Activated T-cell treated with anti-CD3 and anti-CD28 coated beads for 48 hours (primary cell): ENCODE results near the gene C20orf204.

Source experiments
- DNase-seq: peaks from one replicate; pipeline ENCODE4 v3.0.0-alpha.2; 2020; ENCODE audit warnings: low read depth

C20orf204 gene

DNA sequence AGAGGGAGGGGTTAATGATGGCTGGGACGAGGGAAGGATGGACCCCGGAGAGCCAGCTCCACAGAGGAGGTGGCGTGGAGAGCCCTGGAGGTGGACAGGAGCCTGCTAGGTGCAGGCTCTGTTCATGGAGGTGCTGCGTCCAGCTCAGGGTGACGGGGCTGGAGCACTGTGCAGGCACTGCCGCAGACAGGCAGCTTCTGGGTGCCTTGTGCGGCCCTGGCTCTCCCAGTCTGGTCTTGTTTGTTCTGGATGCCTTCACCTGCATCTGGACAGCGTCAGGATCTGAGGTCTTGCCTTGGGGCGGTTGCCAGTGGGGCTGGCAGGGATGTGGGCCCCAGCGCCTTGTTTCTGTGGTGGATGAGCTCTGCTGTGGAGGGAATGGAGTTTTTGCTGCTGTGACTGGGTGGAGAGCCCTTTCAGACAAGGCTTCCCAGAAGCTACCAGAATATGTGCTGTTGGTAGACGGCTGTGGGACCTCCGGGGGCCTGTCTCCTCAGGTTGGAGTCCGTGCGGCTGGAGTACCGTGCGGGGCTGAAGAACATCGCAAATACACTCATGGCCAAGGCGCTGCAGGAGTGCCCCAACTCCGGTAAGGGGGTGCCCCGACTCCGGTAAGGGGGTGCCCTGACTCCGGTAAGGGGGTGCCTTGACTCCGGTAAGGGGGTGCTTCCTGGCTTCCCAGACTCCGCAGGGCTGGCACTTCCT lies 7.8 kb upstream of the C20orf204 start:
- no peak for DNase-seq

- no peak for DNase-seq
Observed at GRCh38 chr20:64029293-64030117, 6.5 kb upstream of the C20orf204 start.

- no peak for DNase-seq
Observed at GRCh38 chr20:64030371-64031134, 5.4 kb upstream of the C20orf204 start.

DNA sequence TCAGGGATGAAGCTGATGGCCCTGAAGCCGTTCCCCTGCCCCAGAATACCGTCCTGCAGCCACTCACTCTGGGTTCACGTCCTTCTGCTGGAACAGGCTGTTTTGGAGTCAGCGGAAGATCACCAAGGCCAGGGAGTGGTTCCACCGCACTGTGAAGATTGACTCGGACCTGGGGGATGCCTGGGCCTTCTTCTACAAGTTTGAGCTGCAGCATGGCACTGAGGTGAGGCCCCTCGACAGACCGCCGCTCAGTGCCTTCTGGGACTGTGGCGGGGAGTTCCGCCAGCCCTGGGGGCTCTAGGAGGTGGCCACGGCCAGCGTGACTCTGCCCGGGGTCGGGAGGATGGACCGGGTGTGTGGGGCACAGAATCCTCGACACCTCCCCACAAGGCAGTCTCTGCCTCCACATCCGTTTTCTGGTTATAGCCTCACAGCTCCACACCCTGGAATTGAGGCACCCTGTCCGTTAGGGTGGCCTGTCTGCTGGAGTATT lies 4.1 kb upstream of the C20orf204 start:
- no peak for DNase-seq

GRCh38 chr20:64032706-64033624 lies 3.0 kb upstream of the C20orf204 start:
- DNase-seq, result no peak

DNA sequence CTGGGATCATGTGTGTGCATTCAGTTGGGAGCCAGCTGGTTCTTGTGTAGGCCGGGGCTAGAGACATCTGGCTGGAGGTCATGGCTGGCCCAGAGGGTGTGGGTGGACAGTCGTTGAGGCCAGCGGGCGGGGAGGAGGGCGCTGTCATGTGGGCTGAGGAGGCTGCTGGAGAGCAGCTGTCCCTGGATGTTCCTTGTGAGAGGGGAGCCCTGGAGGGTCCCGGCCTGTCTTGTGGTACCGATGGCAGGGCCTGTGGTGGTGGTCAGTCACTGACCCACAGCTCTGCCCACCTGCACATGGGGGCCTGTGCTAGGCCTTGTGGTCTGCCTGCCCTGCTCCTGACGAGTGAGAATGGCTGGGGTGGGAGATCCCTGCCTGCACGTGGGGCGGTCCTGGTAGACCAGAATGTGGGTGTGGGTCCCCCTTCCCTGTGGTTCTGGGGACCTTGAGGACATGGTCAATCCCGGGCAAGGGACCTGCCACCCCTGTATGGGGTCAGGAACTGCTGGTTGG lies 1.9 kb upstream of the C20orf204 start:
- no peak for DNase-seq

GRCh38 chr20:64035066-64035932 lies 683 bp upstream of the C20orf204 start:
- no peak for DNase-seq

GRCh38 chr20:64036346-64037198 lies 590 bp downstream of the C20orf204 start:
- DNase-seq, result peak; percentile 33

DNA sequence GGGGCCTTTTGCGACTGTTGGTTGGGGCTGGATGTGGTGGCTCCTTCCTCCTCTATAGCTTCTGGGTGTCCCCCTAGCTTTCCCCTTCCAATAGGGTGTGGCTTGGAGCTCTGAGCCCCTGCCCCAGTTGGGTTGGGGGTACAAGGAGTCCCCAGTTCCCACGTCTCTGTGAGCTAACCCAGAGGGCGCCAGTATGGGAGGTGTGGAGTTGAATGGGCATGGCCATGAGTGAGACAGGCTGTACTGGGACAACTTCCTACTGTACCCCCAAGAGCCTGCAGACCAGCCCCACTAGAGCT lies 1.2 kb downstream of the C20orf204 start:
- no peak for DNase-seq

DNA sequence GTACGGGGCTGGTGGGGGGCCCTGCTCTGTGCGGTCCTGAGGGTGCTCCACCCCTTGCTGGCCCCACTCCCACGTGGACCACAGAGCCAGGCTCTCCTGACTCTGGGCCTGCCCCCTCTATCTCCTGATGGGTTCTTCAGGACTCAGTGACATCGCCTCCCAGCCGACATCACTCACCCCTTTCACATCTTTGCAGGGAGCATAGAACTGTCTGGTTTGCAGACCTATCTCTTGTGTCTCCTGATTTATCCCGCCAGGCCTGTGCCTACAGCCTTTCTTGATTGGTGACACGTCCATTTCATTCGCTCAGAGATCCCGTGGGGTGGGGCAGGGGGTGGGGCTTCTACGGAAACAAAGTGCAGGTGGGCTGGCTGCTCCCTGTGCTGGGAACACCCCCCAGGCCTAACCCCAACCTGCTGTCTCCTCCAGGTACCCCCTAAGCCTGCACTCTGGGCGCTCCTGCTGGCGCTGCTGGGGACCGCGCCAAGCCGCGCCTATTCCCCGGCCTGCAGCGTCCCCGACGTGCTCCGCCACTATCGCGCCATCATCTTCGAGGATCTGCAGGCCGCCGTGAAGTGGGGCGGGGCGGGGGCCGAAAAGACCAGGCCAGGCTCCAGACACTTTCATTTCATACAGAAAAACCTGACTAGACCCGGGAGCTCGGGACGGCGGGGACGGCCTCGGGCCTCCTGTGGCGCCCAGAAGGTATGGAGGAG lies 1.7 kb downstream of the C20orf204 start:
- DNase-seq, result no peak

DNA sequence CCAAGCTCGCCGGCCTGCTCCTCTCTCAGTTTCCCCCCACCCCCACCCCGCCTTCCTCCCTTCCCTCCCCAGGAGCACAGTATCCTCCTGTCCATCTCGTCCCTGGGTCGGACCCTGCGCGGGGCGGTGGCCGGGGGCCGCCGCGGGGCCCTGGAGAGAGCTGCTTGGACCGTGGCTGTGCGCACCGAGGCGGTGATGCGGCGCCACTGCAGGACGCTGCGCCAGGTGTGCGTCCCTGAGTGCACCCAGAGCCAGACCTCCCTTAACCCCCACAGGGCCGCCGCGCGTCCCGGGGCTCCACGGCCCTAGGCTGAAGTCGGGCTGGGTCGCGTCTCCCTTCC lies 2.2 kb downstream of the C20orf204 start:
- no peak for DNase-seq

GRCh38 chr20:64038565-64039292 lies 2.7 kb downstream of the C20orf204 start:
- peak; percentile 80 for DNase-seq

- no peak for DNase-seq
Observed at GRCh38 chr20:64039293-64040160, 3.5 kb downstream of the C20orf204 start.

DNA sequence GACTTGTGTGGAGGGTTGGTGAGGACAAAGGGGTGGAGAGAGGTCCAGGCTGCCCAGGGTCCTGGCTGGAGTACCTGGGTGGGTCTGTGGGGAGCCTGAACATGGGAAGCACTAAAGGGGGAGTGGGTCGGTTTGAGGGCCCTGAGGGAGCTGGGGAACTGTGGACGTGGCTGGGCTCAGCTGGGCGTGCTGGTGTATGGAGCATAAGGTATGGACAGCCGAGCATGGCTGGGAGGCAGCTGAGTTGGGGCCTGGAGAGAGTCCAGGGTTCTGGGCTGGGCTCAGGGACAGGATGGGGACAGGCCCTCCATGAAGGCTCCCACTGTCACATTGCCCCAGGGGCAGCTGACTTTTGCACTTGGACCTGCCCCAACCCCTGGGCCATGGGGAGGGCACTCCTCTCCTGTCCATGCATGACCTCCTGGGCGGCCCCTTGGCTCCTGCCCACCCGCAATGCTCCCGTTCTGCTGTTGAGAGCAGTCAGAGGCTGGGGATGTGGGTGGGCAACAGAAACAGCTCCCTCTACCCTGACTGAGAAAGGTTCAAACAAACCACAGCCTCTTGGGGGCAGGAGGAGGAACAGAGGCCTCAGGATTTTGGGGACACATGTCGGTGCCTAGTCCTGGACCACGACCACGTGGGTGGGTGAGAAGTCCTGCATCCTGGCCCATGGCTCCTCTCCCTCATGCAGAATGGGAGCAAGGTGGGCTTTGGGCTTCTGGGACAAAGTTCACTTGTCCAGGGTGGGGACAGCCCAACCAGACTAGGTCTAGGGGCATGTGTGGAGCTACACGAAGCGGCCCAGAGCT lies 4.5 kb downstream of the C20orf204 start:
- DNase-seq, result no peak

- no peak for DNase-seq
Observed at GRCh38 chr20:64041040-64041780, 5.2 kb downstream of the C20orf204 start.

- no peak for DNase-seq
Observed at GRCh38 chr20:64041781-64042053, 5.7 kb downstream of the C20orf204 start.
